Nephron (organoid): Measurements from ENCODE around the gene FLACC1.

ENCODE experiments used
- H3K27ac Mint-ChIP-seq, 3 experiments: 2 replicates each; pipeline ENCODE4 v1.8.0; 2020; ENCODE audit warnings: mixed read lengths in 3 of 3, mild to moderate bottlenecking in 2 of 3, moderate library complexity in 1 of 3
- H3K27me3 Mint-ChIP-seq: 2 replicates; pipeline ENCODE4 v1.8.0; 2021; ENCODE audit warnings: low read depth, mild to moderate bottlenecking, moderate library complexity, mixed read lengths
- H3K36me3 Mint-ChIP-seq: 2 replicates; pipeline ENCODE4 v1.8.0; 2020; ENCODE audit warnings: low read depth, mixed read lengths
- H3K4me1 Mint-ChIP-seq: 2 replicates; pipeline ENCODE4 v1.8.0; 2020; ENCODE audit warnings: mixed read lengths
- H3K4me3 Mint-ChIP-seq, 3 experiments: 2 replicates each; pipeline ENCODE4 v1.8.0; 2020; ENCODE audit warnings: mild to moderate bottlenecking in 3 of 3, mixed read lengths in 3 of 3, moderate library complexity in 2 of 3
- H3K9me3 Mint-ChIP-seq: 2 replicates; pipeline ENCODE4 v1.8.0; 2020; ENCODE audit warnings: mixed read lengths
- CTCF ChIP-seq, 3 experiments: fragments of 200-600 bp; sonication (generic); IDR thresholded peaks; one replicate each; pipeline ENCODE4 v1.5.0; 2021; ENCODE audit warnings: antibody characterized with exemption in 3 of 3; ENCODE audit not compliant: unreplicated experiment in 3 of 3

Gene FLACC1

DNA sequence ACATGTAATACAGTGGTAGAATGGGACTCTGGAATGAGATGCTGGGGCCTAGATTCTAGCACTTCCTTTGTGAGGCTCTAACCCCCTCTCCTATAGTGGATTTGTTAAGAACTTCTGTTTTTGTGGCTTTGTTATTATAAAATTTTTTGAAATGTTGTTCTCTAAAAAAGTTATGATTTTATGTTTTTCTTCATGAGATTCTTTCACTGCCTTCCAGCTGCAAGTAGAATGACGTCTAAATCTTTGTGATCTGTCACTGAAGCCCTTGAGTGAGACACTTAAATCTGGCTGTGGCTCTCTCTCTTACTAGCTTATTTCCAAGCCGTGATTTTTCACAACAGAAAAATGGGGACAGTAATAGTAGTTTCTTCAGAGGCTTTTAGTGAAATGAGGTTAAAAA lies 95.2 kb downstream of the FLACC1 start:
- Mint-ChIP-seq H3K27me3 (no peaks in the 10 kb centered on the region), H3K27ac (peak overlapping the region in 2 of 3 experiments; percentile 23), H3K9me3 (no peaks in the 10 kb centered on the region), H3K36me3 (no peaks in the 10 kb centered on the region), H3K4me3 (peak overlapping the region in 2 of 3 experiments; percentile 7 to 13), H3K4me1 (peaks cover 31% of the 10 kb centered on the region)
- TF ChIP-seq CTCF (IDR thresholded peaks at IDR 0.05; ENCODE audit: unreplicated experiment in 3 of 3) = no peak

DNA sequence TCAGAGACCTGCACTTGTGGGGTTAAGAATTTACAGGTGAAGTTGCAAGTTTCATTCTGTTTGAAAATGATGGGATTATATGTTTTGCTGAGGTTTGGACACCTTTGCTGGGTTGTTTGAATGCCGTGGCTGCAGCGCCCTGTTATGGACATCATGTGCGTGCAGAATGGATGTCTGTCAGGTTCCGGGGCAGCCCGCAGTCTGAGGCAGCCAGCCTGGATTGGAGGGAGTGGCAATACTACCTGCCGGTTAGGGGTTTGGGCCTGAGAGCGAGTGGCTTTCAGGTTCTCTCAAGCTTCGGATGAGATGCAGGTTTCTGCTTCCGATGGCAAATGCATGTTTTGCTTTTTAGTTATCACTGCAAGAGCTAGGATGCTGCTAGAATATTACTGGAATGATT lies 95.7 kb downstream of the FLACC1 start:
- no peaks in the 10 kb centered on the region for H3K27me3 Mint-ChIP-seq
- H3K27ac Mint-ChIP-seq = peak overlapping the region in 2 of 3 experiments; percentile 23
- no peak for TF ChIP-seq CTCF (IDR thresholded peaks at IDR 0.05; ENCODE audit: unreplicated experiment in 3 of 3)
- H3K4me1 Mint-ChIP-seq = peaks cover 31% of the 10 kb centered on the region
- H3K36me3 Mint-ChIP-seq = no peaks in the 10 kb centered on the region
- H3K9me3 Mint-ChIP-seq = no peaks in the 10 kb centered on the region
- peak overlapping the region in 2 of 3 experiments; percentile 7 to 13 for H3K4me3 Mint-ChIP-seq

DNA sequence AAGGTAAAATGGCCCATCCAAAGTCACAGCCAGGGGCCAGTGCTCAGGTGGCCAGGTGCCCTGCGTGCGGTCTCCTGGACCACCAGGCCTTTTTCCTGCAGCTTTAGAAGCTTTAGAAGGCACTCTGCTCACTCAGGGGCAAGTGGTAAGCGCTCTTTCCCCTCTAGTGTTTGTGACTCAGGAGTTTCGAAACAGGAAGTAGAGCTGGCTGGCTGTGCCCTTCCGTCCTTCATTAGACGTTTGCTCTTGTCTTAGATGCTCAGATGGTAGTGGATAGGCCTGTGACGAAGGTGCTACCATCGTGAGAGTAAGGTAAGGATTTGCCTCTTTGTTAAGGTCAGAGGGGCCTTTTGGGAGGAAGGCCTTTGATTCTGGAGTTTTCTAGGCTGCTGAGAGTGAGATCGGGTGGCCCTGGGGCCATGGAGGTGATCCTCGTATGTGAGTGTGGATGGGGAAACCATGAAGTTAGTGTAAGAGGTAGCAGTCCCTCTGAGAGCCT lies 96.8 kb downstream of the FLACC1 start, which contains the start of gene CASP8:
Gene CASP8, plus strand, starts transcription at position 235 of the 499 bp plus-strand sequence. CDS start 5,951 bp downstream, outside the sequence.
- peak within 1 kb of the TSS; percentile 81 to 92 (median 91) for H3K4me3 Mint-ChIP-seq
- H3K36me3 Mint-ChIP-seq = no peaks in the 10 kb centered on the region
- H3K27ac Mint-ChIP-seq = peak within 1 kb of the TSS in 1 of 3 experiments; percentile 21
- no peaks in the 10 kb centered on the region for H3K9me3 Mint-ChIP-seq
- peaks cover 31% of the 10 kb centered on the region for H3K4me1 Mint-ChIP-seq
- TF ChIP-seq CTCF (IDR thresholded peaks at IDR 0.05; ENCODE audit: unreplicated experiment in 3 of 3) = no peak
- no peaks in the 10 kb centered on the region for H3K27me3 Mint-ChIP-seq

- H3K9me3 Mint-ChIP-seq = no peaks in the 10 kb centered on the region
- peak overlapping the region; percentile 81 to 92 (median 91) for H3K4me3 Mint-ChIP-seq
- H3K36me3 Mint-ChIP-seq = no peaks in the 10 kb centered on the region
- no peaks in the 10 kb centered on the region for H3K27me3 Mint-ChIP-seq
- H3K27ac Mint-ChIP-seq = peak overlapping the region; percentile 93 to 100 (median 98)
- TF ChIP-seq CTCF (IDR thresholded peaks at IDR 0.05; ENCODE audit: unreplicated experiment in 3 of 3) = no peak
- peaks cover 29% of the 10 kb centered on the region for H3K4me1 Mint-ChIP-seq
Measured at GRCh38 chr2:201258666-201259615, 98.2 kb downstream of the FLACC1 start.

GRCh38 chr2:201257956-201258665 lies 99.0 kb downstream of the FLACC1 start:
- peak overlapping the region; percentile 81 to 92 (median 91) for H3K4me3 Mint-ChIP-seq
- H3K4me1 Mint-ChIP-seq = peaks cover 25% of the 10 kb centered on the region
- peak overlapping the region; percentile 93 to 100 (median 98) for H3K27ac Mint-ChIP-seq
- TF ChIP-seq CTCF (IDR thresholded peaks at IDR 0.05; ENCODE audit: unreplicated experiment in 3 of 3) = no peak
- H3K9me3 Mint-ChIP-seq = no peaks in the 10 kb centered on the region
- no peaks in the 10 kb centered on the region for H3K36me3 Mint-ChIP-seq
- no peaks in the 10 kb centered on the region for H3K27me3 Mint-ChIP-seq
